22Rv1 (cell line): ENCODE measurements around the gene TLL2.

Experiments used
- ZFX ChIP-seq: fragments of 450-650 bp; IDR thresholded peaks from 2 replicates; pipeline ENCODE4 v1.6.1; 2017; ENCODE audit warnings: antibody characterized with exemption, borderline replicate concordance
- TF ChIP-seq, protein P1 (sequence below): fragments of 450-650 bp; IDR thresholded peaks from 2 replicates; pipeline ENCODE4 v1.5.1; 2017; ENCODE audit warnings: mild to moderate bottlenecking

GRCh38 chr10:96420228-96421009 lies 93.3 kb downstream of the TLL2 start:
- TF ChIP-seq, protein P1, sequence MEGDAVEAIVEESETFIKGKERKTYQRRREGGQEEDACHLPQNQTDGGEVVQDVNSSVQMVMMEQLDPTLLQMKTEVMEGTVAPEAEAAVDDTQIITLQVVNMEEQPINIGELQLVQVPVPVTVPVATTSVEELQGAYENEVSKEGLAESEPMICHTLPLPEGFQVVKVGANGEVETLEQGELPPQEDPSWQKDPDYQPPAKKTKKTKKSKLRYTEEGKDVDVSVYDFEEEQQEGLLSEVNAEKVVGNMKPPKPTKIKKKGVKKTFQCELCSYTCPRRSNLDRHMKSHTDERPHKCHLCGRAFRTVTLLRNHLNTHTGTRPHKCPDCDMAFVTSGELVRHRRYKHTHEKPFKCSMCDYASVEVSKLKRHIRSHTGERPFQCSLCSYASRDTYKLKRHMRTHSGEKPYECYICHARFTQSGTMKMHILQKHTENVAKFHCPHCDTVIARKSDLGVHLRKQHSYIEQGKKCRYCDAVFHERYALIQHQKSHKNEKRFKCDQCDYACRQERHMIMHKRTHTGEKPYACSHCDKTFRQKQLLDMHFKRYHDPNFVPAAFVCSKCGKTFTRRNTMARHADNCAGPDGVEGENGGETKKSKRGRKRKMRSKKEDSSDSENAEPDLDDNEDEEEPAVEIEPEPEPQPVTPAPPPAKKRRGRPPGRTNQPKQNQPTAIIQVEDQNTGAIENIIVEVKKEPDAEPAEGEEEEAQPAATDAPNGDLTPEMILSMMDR = no peak
- no peak for TF ChIP-seq ZFX
